ENCODE measurements around the gene WNK2.

The WNK2 gene

GRCh38 chr9:93154293-93154903, 29.5 kb upstream of the WNK2 start:
- Histone ChIP-seq H3K9me3 (ENCODE audit: control insufficient read depth, insufficient read depth, low read length) (no peaks in the 10 kb centered on the region), H3K36me3 (ENCODE audit: control insufficient read depth, low read length) (no peaks in the 10 kb centered on the region), H3K4me3 (ENCODE audit: low read length) (no peak overlapping the region), H3K4me1 (ENCODE audit: control insufficient read depth, low read length) (peaks cover 47% of the 10 kb centered on the region), H3K4me2 (ENCODE audit: low read length) (no peak overlapping the region), H3K27me3 (ENCODE audit: control insufficient read depth, low read length) (no peaks in the 10 kb centered on the region), H3K79me2 (ENCODE audit: control insufficient read depth, low read length) (no peaks in the 10 kb centered on the region), H3K27ac (ENCODE audit: low read depth, low read length) (no peak overlapping the region), H3K9me2 (replicated peaks; ENCODE audit: control insufficient read depth, low read length) (no peaks in the 10 kb centered on the region), H4K20me1 (ENCODE audit: control insufficient read depth, insufficient read depth, low read depth, low read length) (no peaks in the 10 kb centered on the region), H3F3A (ENCODE audit: control insufficient read depth, insufficient read depth) (no peaks in the 10 kb centered on the region)
- no peak for TF ChIP-seq EZH2phosphoT487 (IDR thresholded peaks at IDR 0.05; ENCODE audit: borderline replicate concordance, low read length)
- peak; percentile 95 for TF ChIP-seq CTCF (IDR thresholded peaks at IDR 0.05; ENCODE audit: low read depth, low read length, poor library complexity, severe bottlenecking)

- no peaks in the 10 kb centered on the region for H3K9me3 ChIP-seq (ENCODE audit: control insufficient read depth, insufficient read depth, low read length)
Measured at GRCh38 chr9:93155716-93156474, 28.0 kb upstream of the WNK2 start.

GRCh38 chr9:93156475-93157008, 27.4 kb upstream of the WNK2 start:
- Histone ChIP-seq H3K79me2 (ENCODE audit: control insufficient read depth, low read length) (no peaks in the 10 kb centered on the region), H3K9me3 (ENCODE audit: control insufficient read depth, insufficient read depth, low read length) (no peaks in the 10 kb centered on the region), H3K36me3 (ENCODE audit: control insufficient read depth, low read length) (no peaks in the 10 kb centered on the region), H3F3A (ENCODE audit: control insufficient read depth, insufficient read depth) (no peaks in the 10 kb centered on the region), H4K20me1 (ENCODE audit: control insufficient read depth, insufficient read depth, low read depth, low read length) (no peaks in the 10 kb centered on the region), H3K4me1 (ENCODE audit: control insufficient read depth, low read length) (peaks cover 48% of the 10 kb centered on the region), H3K4me3 (ENCODE audit: low read length) (no peak overlapping the region), H3K9me2 (replicated peaks; ENCODE audit: control insufficient read depth, low read length) (no peaks in the 10 kb centered on the region), H3K27ac (ENCODE audit: low read depth, low read length) (no peak overlapping the region), H3K27me3 (ENCODE audit: control insufficient read depth, low read length) (no peaks in the 10 kb centered on the region), H3K4me2 (ENCODE audit: low read length) (no peak overlapping the region)
- TF ChIP-seq EZH2phosphoT487 (IDR thresholded peaks at IDR 0.05; ENCODE audit: borderline replicate concordance, low read length), result no peak
- TF ChIP-seq CTCF (IDR thresholded peaks at IDR 0.05; ENCODE audit: low read depth, low read length, poor library complexity, severe bottlenecking), result no peak

More at GRCh38 chr9:93155716-93156474, 28.0 kb upstream of the WNK2 start:
- Histone ChIP-seq H3K4me1 (ENCODE audit: control insufficient read depth, low read length) (peaks cover 48% of the 10 kb centered on the region), H3K27me3 (ENCODE audit: control insufficient read depth, low read length) (no peaks in the 10 kb centered on the region), H3K4me2 (ENCODE audit: low read length) (no peak overlapping the region), H3K9me2 (replicated peaks; ENCODE audit: control insufficient read depth, low read length) (no peaks in the 10 kb centered on the region), H3F3A (ENCODE audit: control insufficient read depth, insufficient read depth) (no peaks in the 10 kb centered on the region), H3K79me2 (ENCODE audit: control insufficient read depth, low read length) (no peaks in the 10 kb centered on the region), H3K27ac (ENCODE audit: low read depth, low read length) (no peak overlapping the region), H3K4me3 (ENCODE audit: low read length) (no peak overlapping the region), H4K20me1 (ENCODE audit: control insufficient read depth, insufficient read depth, low read depth, low read length) (no peaks in the 10 kb centered on the region), H3K36me3 (ENCODE audit: control insufficient read depth, low read length) (no peaks in the 10 kb centered on the region)
- TF ChIP-seq CTCF (IDR thresholded peaks at IDR 0.05; ENCODE audit: low read depth, low read length, poor library complexity, severe bottlenecking), result no peak
- no peak for TF ChIP-seq EZH2phosphoT487 (IDR thresholded peaks at IDR 0.05; ENCODE audit: borderline replicate concordance, low read length)

Measured in DOHH2 (cell line).